HG02678 (cell line): ENCODE measurements around the gene EPM2A.

Experiments
- ATAC-seq: cut with Tn5 transposase; IDR thresholded peaks from one replicate; pipeline ENCODE4 v1.9.1; 2021; ENCODE audit warnings: mild to moderate bottlenecking, moderate library complexity; ENCODE audit not compliant: unreplicated experiment

Gene EPM2A

GRCh38 chr6:145688493-145688905 is 46.8 kb downstream of the EPM2A start:
- no peak for ATAC-seq

- ATAC-seq: no peak
Measured at GRCh38 chr6:145685932-145686331, 49.4 kb downstream of the EPM2A start.

- no peak for ATAC-seq
Measured at GRCh38 chr6:145681965-145682364, 53.4 kb downstream of the EPM2A start.

- ATAC-seq: no peak
Measured at GRCh38 chr6:145673504-145673903, 61.8 kb downstream of the EPM2A start.

GRCh38 chr6:145670311-145670710 is 65.0 kb downstream of the EPM2A start:
- no peak for ATAC-seq

- no peak for ATAC-seq
Measured at GRCh38 chr6:145669627-145670034, 65.7 kb downstream of the EPM2A start.

- no peak for ATAC-seq
Measured at GRCh38 chr6:145668844-145669243, 66.5 kb downstream of the EPM2A start.

- no peak for ATAC-seq
Measured at GRCh38 chr6:145660676-145661075, 74.6 kb downstream of the EPM2A start.

- ATAC-seq: no peak
Measured at GRCh38 chr6:145656128-145656527, 79.2 kb downstream of the EPM2A start.

GRCh38 chr6:145652572-145652971 is 82.7 kb downstream of the EPM2A start:
- ATAC-seq: no peak

- ATAC-seq: no peak
Measured at GRCh38 chr6:145651988-145652387, 83.3 kb downstream of the EPM2A start.

- ATAC-seq: no peak
Measured at GRCh38 chr6:145648149-145648548, 87.2 kb downstream of the EPM2A start.

- ATAC-seq: no peak
Measured at GRCh38 chr6:145647602-145648001, 87.7 kb downstream of the EPM2A start.

- no peak for ATAC-seq
Measured at GRCh38 chr6:145643760-145644159, 91.6 kb downstream of the EPM2A start.

GRCh38 chr6:145633981-145634627 is 101.2 kb downstream of the EPM2A start:
- ATAC-seq: peak; percentile 96

- no peak for ATAC-seq
Measured at GRCh38 chr6:145632971-145633370, 102.3 kb downstream of the EPM2A start.

- ATAC-seq: no peak
Measured at GRCh38 chr6:145631374-145631773, 103.9 kb downstream of the EPM2A start.

GRCh38 chr6:145630598-145630997 is 104.7 kb downstream of the EPM2A start:
- ATAC-seq: no peak

GRCh38 chr6:145629478-145629877 is 105.8 kb downstream of the EPM2A start:
- ATAC-seq: no peak

GRCh38 chr6:145627451-145627850 is 107.9 kb downstream of the EPM2A start:
- ATAC-seq: no peak

GRCh38 chr6:145626857-145627256 is 108.5 kb downstream of the EPM2A start:
- no peak for ATAC-seq

- no peak for ATAC-seq
Measured at GRCh38 chr6:145623231-145623630, 112.1 kb downstream of the EPM2A start.

- peak; percentile 67 for ATAC-seq
Measured at GRCh38 chr6:145621776-145622175, 113.5 kb downstream of the EPM2A start.
